ENCODE data around the gene PKLR. TPM values are rescaled to one million over a fixed set of nuclear protein-coding genes. Genes with fewer than 3 reads are reported as not detected.
A peak's percentile ranks its signal among the peaks of the same experiment; 100 is the strongest.

Gene PKLR
- total and polyA plus RNA-seq, 2 of the 8 experiments (the other 6 are each of a cell fraction or from before 2014, with no cell fraction given): 2.3 to 7.5 TPM

DNA sequence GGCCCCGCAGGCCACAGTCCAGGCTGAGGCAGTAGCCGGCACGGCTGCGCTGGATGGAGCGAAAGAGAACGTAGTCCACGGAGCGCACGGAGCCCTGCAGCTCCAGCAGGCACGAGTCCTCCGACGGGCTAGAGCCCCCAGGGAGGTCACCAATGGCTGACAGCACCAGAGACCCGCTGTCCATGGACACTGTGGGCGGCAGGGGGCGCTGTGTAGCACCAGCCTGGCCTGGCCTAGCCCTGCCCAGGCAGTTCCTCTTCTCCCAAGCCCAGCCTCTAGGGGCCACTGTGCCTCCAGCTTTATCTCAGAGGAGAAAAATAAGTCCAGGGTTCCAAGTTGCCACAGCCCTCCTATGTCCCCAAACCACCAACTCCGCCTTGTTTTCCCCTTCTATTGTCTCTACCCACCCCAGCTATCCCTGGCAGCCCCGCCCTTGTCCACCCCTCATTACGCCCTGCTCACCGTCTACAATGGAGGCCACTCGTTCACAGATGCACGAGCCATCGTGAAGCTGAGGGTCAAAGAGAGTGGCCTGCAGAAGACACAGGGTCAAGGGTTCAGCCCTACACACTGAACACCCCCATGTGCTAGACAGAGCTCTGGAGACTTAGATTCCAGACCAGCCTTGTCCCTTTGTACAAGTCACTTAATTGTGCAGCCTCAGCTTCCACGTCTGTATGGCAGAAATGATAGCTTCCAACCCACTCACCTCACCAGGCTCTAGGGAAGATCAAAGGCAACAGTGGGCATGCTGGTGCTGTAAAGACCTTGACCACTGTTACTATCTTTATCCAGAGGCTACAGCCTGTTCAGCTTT lies 50.4 kb downstream of the PKLR start (continued):
- TF ChIP-seq TBP (IDR thresholded peaks at IDR 0.05; ENCODE audit: low read depth, low read length): no peak
- TF ChIP-seq, protein P1, sequence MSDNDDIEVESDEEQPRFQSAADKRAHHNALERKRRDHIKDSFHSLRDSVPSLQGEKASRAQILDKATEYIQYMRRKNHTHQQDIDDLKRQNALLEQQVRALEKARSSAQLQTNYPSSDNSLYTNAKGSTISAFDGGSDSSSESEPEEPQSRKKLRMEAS (IDR thresholded peaks at IDR 0.05): peak; percentile 76
- TF ChIP-seq FOSL1 (IDR thresholded peaks at IDR 0.05; ENCODE audit: insufficient read depth, low read depth, low read length): no peak
- TF ChIP-seq TAF1 (IDR thresholded peaks at IDR 0.05; ENCODE audit: low read depth, low read length): 0 out of 2 replicates have a peak, but pooled peaks have one; percentile 12
- peak; percentile 77 for TF ChIP-seq JUND (IDR thresholded peaks at IDR 0.05; ENCODE audit: low read length)
- TF ChIP-seq, protein P2, sequence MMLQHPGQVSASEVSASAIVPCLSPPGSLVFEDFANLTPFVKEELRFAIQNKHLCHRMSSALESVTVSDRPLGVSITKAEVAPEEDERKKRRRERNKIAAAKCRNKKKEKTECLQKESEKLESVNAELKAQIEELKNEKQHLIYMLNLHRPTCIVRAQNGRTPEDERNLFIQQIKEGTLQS (IDR thresholded peaks at IDR 0.05; ENCODE audit: insufficient read depth, low read depth, low read length): 0 out of 2 replicates have a peak, but pooled peaks have one; percentile 4
- no peak for TF ChIP-seq SRF (IDR thresholded peaks at IDR 0.05; ENCODE audit: low read depth, low read length)
- no peak for TF ChIP-seq GTF2F1 (IDR thresholded peaks at IDR 0.05; ENCODE audit: borderline replicate concordance, low read depth, low read length)
- peak; percentile 95 for TF ChIP-seq YY1 (IDR thresholded peaks at IDR 0.05; ENCODE audit: low read depth, low read length)
- TF ChIP-seq TAF7 (optimal IDR thresholded peaks at IDR 0.05; ENCODE audit: borderline replicate concordance, low read depth, low read length): no peak
- peak; percentile 45; the same call in 1 of the 2 replicates for TF ChIP-seq SP4 (IDR thresholded peaks at IDR 0.05; ENCODE audit: low read length)
- 0 out of 2 replicates have a peak, but pooled peaks have one; percentile 33 for TF ChIP-seq SP1 (IDR thresholded peaks at IDR 0.05; ENCODE audit: low read depth, low read length)
- TF ChIP-seq BACH1 (IDR thresholded peaks at IDR 0.05; ENCODE audit: low read length): no peak
- TF ChIP-seq, protein P3, sequence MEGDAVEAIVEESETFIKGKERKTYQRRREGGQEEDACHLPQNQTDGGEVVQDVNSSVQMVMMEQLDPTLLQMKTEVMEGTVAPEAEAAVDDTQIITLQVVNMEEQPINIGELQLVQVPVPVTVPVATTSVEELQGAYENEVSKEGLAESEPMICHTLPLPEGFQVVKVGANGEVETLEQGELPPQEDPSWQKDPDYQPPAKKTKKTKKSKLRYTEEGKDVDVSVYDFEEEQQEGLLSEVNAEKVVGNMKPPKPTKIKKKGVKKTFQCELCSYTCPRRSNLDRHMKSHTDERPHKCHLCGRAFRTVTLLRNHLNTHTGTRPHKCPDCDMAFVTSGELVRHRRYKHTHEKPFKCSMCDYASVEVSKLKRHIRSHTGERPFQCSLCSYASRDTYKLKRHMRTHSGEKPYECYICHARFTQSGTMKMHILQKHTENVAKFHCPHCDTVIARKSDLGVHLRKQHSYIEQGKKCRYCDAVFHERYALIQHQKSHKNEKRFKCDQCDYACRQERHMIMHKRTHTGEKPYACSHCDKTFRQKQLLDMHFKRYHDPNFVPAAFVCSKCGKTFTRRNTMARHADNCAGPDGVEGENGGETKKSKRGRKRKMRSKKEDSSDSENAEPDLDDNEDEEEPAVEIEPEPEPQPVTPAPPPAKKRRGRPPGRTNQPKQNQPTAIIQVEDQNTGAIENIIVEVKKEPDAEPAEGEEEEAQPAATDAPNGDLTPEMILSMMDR (IDR thresholded peaks at IDR 0.05; ENCODE audit: control extremely low read depth in 1 of 3, insufficient read depth in 1 of 3, low read depth in 1 of 3, low read length in 3 of 3): peak; percentile 100
- no peak for TF ChIP-seq KDM1A (IDR thresholded peaks at IDR 0.05; ENCODE audit: borderline replicate concordance, low read length)
- TF ChIP-seq SIN3A (conservative IDR thresholded peaks at IDR 0.05 in 1 of 2, IDR thresholded peaks at IDR 0.05 in 1 of 2; ENCODE audit: low read depth in 1 of 2, low read length in 2 of 2): peak; percentile 89 to 94; a peak in 3 of 4 replicates
- peak; percentile 66 for TF ChIP-seq CREB1 (IDR thresholded peaks at IDR 0.05)

Data from H1 (cell line).